Astrocyte (in vitro differentiated cells and primary cell): ENCODE measurements around the gene IQCM.

Experiments used
- CTCF ChIP-seq: IDR thresholded peaks from 2 replicates; pipeline ENCODE4 v1.5.1; 2011; ENCODE audit warnings: low read depth, mild to moderate bottlenecking, inconsistent platforms, low read length, moderate library complexity; ENCODE audit not compliant: insufficient read depth
- EZH2 ChIP-seq: IDR thresholded peaks from 2 replicates; pipeline ENCODE4 v1.6.1; 2012; ENCODE audit warnings: mild to moderate bottlenecking, low read length, inconsistent platforms; ENCODE audit not compliant: insufficient read depth

GRCh38 chr4:149716728-149717127 is 98.9 kb downstream of the IQCM start:
- no peak for TF ChIP-seq CTCF
- no peak for TF ChIP-seq EZH2
